HEK293 (cell line): Measurements from ENCODE around the gene LIX1L.
A peak's percentile ranks its signal among the peaks of the same experiment; 100 is the strongest.

Source experiments
- KLF10 ChIP-seq: fragments of 450-650 bp; IDR thresholded peaks from 2 replicates; pipeline ENCODE4 v1.5.1; 2018; ENCODE audit warnings: missing biosample characterization, mild to moderate bottlenecking, missing genetic modification characterization
- KLF9 ChIP-seq: fragments of 450-650 bp; formaldehyde crosslinking; IDR thresholded peaks from 2 replicates; pipeline ENCODE4 v1.5.1; 2016; ENCODE audit warnings: missing biosample characterization, missing genetic modification characterization, low read depth
- MEIS1 ChIP-seq: sonication (generic); formaldehyde crosslinking; IDR thresholded peaks from 2 replicates; pipeline ENCODE4 v1.8.1; 2022; ENCODE audit warnings: missing genetic modification reagents, mild to moderate bottlenecking, borderline replicate concordance
- MZF1 ChIP-seq: fragments of 450-650 bp; formaldehyde crosslinking; IDR thresholded peaks from 2 replicates; pipeline ENCODE4 v1.5.1; 2017; ENCODE audit warnings: missing biosample characterization, missing genetic modification characterization, borderline replicate concordance
- OSR2 ChIP-seq: fragments of 450-650 bp; formaldehyde crosslinking; IDR thresholded peaks from 2 replicates; pipeline ENCODE4 v1.5.1; 2016; ENCODE audit warnings: missing biosample characterization, missing genetic modification characterization
- SALL2 ChIP-seq: fragments of 450-650 bp; formaldehyde crosslinking; IDR thresholded peaks from 2 replicates; pipeline ENCODE4 v1.5.0; 2017; ENCODE audit warnings: missing biosample characterization, mild to moderate bottlenecking, missing genetic modification characterization, borderline replicate concordance
- SCRT2 ChIP-seq: fragments of 450-650 bp; formaldehyde crosslinking; IDR thresholded peaks from 2 replicates; pipeline ENCODE4 v1.5.1; 2016; ENCODE audit warnings: missing biosample characterization, missing genetic modification characterization
- SP2 ChIP-seq: fragments of 450-650 bp; formaldehyde crosslinking; IDR thresholded peaks from 2 replicates; pipeline ENCODE4 v1.5.1; 2016; ENCODE audit warnings: missing biosample characterization, missing genetic modification characterization
- ZFP69B ChIP-seq: fragments of 450-650 bp; formaldehyde crosslinking; IDR thresholded peaks from 2 replicates; pipeline ENCODE4 v1.5.1; 2016; ENCODE audit warnings: missing biosample characterization, missing genetic modification characterization
- ZNF114 ChIP-seq: fragments of 450-650 bp; formaldehyde crosslinking; IDR thresholded peaks from 2 replicates; pipeline ENCODE4 v1.5.0; 2017; ENCODE audit warnings: missing biosample characterization, missing genetic modification characterization
- ZNF138 ChIP-seq: fragments of 450-650 bp; formaldehyde crosslinking; IDR thresholded peaks from 2 replicates; pipeline ENCODE4 v1.5.1; 2016; ENCODE audit warnings: missing biosample characterization, missing genetic modification characterization, borderline replicate concordance
- ZNF311 ChIP-seq: fragments of 450-650 bp; formaldehyde crosslinking; IDR thresholded peaks from 2 replicates; pipeline ENCODE4 v1.5.1; 2017; ENCODE audit warnings: missing biosample characterization, missing genetic modification characterization, borderline replicate concordance
- ZNF433 ChIP-seq: fragments of 450-650 bp; formaldehyde crosslinking; IDR thresholded peaks from 2 replicates; pipeline ENCODE4 v1.5.1; 2016; ENCODE audit warnings: missing biosample characterization, missing genetic modification characterization, low read depth
- ZNF600 ChIP-seq: fragments of 450-650 bp; formaldehyde crosslinking; IDR thresholded peaks from 2 replicates; pipeline ENCODE4 v1.5.1; 2016; ENCODE audit warnings: missing biosample characterization, missing genetic modification characterization
- ZNF701 ChIP-seq: fragments of 450-650 bp; formaldehyde crosslinking; IDR thresholded peaks from 2 replicates; pipeline ENCODE4 v1.5.1; 2016; ENCODE audit warnings: missing biosample characterization, missing genetic modification characterization
- ZNF76 ChIP-seq: fragments of 450-650 bp; formaldehyde crosslinking; IDR thresholded peaks from 2 replicates; pipeline ENCODE4; 2016; ENCODE audit warnings: low read depth, missing biosample characterization, missing genetic modification characterization, borderline replicate concordance
- ZNF830 ChIP-seq: fragments of 450-650 bp; IDR thresholded peaks from 2 replicates; pipeline ENCODE4 v1.5.0; 2018; ENCODE audit warnings: missing biosample characterization, missing genetic modification characterization, low read depth, mild to moderate bottlenecking, moderate library complexity
- TF ChIP-seq, protein P1 (sequence below): fragments of 450-650 bp; IDR thresholded peaks from 2 replicates; pipeline ENCODE4 v1.5.1; 2018; ENCODE audit warnings: missing biosample characterization, mild to moderate bottlenecking, missing genetic modification characterization
- TF ChIP-seq, protein P2 (sequence below): fragments of 450-650 bp; formaldehyde crosslinking; IDR thresholded peaks from 2 replicates; pipeline ENCODE4 v1.5.1; 2016; ENCODE audit warnings: missing biosample characterization, missing genetic modification characterization
- TF ChIP-seq, protein P3 (sequence below): fragments of 450-650 bp; formaldehyde crosslinking; IDR thresholded peaks from 2 replicates; pipeline ENCODE4 v1.5.1; 2017; ENCODE audit warnings: missing biosample characterization, missing genetic modification characterization
- TF ChIP-seq, protein P4 (sequence below): fragments of 450-650 bp; formaldehyde crosslinking; IDR thresholded peaks from 2 replicates; pipeline ENCODE4 v1.5.1; 2016; ENCODE audit warnings: missing biosample characterization, missing genetic modification characterization
- TF ChIP-seq, protein P5 (sequence below): fragments of 450-650 bp; formaldehyde crosslinking; IDR thresholded peaks from 2 replicates; pipeline ENCODE4 v1.5.1; 2017; ENCODE audit warnings: missing biosample characterization, missing genetic modification characterization
- TF ChIP-seq, protein P6 (sequence below): fragments of 450-650 bp; formaldehyde crosslinking; IDR thresholded peaks from 2 replicates; pipeline ENCODE4 v1.5.1; 2016; ENCODE audit warnings: missing biosample characterization, missing genetic modification characterization, borderline replicate concordance
- TF ChIP-seq, protein P7 (sequence below): sonication (generic); formaldehyde crosslinking; IDR thresholded peaks from 2 replicates; pipeline ENCODE4 v1.8.1; 2022; ENCODE audit warnings: mild to moderate bottlenecking, moderate library complexity, missing genetic modification reagents

The LIX1L gene

DNA sequence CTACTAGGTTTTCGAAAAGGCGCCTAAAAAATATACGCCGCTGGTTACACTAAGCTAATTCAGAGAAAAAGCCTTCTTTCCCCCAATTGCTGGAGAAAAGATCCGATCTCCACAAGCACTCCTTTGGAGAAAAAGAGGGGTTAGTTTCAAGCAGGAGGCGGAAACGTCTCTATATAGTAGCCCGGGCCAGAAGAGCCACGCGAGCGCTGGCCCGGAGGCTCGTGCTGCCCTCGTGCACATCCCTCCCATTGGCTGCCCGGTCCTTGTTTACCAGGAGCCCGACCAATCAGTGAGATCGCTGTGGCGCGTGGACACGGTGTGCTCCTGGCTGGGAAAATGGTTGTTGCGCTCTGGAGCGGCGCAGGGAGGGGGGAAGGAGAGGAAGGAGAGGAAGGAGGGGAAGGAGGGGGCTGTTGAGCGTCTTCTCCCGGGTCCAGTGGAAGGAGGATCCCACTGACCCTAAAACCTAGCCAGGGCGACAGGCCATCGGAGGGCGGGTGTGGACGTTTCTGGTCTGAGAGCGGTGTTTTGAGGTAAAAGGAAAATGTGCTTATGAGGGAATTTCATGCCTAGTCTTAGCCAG lies 38.7 kb upstream of the LIX1L start, which contains the start of gene TXNIP (continued):
- TF ChIP-seq, protein P1, sequence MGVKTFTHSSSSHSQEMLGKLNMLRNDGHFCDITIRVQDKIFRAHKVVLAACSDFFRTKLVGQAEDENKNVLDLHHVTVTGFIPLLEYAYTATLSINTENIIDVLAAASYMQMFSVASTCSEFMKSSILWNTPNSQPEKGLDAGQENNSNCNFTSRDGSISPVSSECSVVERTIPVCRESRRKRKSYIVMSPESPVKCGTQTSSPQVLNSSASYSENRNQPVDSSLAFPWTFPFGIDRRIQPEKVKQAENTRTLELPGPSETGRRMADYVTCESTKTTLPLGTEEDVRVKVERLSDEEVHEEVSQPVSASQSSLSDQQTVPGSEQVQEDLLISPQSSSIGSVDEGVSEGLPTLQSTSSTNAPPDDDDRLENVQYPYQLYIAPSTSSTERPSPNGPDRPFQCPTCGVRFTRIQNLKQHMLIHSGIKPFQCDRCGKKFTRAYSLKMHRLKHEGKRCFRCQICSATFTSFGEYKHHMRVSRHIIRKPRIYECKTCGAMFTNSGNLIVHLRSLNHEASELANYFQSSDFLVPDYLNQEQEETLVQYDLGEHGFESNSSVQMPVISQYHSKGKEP (tag by site-specific recombination) = 0 out of 2 replicates have a peak, but pooled peaks have one; percentile 24
- TF ChIP-seq, protein P2, sequence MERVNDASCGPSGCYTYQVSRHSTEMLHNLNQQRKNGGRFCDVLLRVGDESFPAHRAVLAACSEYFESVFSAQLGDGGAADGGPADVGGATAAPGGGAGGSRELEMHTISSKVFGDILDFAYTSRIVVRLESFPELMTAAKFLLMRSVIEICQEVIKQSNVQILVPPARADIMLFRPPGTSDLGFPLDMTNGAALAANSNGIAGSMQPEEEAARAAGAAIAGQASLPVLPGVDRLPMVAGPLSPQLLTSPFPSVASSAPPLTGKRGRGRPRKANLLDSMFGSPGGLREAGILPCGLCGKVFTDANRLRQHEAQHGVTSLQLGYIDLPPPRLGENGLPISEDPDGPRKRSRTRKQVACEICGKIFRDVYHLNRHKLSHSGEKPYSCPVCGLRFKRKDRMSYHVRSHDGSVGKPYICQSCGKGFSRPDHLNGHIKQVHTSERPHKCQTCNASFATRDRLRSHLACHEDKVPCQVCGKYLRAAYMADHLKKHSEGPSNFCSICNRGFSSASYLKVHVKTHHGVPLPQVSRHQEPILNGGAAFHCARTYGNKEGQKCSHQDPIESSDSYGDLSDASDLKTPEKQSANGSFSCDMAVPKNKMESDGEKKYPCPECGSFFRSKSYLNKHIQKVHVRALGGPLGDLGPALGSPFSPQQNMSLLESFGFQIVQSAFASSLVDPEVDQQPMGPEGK = peak; percentile 95
- TF ChIP-seq MZF1 (tag by site-specific recombination) (no peak), ZNF600 (tag by site-specific recombination) (peak; percentile 98), ZNF433 (no peak), KLF9 (tag by site-specific recombination) (no peak), ZNF311 (tag by site-specific recombination) (no peak), KLF10 (peak; percentile 49; the same call in 1 of the 2 replicates), SP2 (tag by site-specific recombination) (peak; percentile 90), ZNF830 (tag by site-specific recombination) (no peak), ZFP69B (tag by site-specific recombination) (0 out of 2 replicates have a peak, but pooled peaks have one; percentile 24), MEIS1 (no peak), ZNF701 (no peak), ZNF76 (no peak), OSR2 (tag by site-specific recombination) (peak; percentile 71), SALL2 (no peak), ZNF138 (tag by site-specific recombination) (no peak), SCRT2 (tag by site-specific recombination) (peak; percentile 98), ZNF114 (no peak)
- TF ChIP-seq, protein P3, sequence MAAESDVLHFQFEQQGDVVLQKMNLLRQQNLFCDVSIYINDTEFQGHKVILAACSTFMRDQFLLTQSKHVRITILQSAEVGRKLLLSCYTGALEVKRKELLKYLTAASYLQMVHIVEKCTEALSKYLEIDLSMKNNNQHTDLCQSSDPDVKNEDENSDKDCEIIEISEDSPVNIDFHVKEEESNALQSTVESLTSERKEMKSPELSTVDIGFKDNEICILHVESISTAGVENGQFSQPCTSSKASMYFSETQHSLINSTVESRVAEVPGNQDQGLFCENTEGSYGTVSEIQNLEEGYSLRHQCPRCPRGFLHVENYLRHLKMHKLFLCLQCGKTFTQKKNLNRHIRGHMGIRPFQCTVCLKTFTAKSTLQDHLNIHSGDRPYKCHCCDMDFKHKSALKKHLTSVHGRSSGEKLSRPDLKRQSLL (tag by site-specific recombination) = peak; percentile 49
- TF ChIP-seq, protein P4, sequence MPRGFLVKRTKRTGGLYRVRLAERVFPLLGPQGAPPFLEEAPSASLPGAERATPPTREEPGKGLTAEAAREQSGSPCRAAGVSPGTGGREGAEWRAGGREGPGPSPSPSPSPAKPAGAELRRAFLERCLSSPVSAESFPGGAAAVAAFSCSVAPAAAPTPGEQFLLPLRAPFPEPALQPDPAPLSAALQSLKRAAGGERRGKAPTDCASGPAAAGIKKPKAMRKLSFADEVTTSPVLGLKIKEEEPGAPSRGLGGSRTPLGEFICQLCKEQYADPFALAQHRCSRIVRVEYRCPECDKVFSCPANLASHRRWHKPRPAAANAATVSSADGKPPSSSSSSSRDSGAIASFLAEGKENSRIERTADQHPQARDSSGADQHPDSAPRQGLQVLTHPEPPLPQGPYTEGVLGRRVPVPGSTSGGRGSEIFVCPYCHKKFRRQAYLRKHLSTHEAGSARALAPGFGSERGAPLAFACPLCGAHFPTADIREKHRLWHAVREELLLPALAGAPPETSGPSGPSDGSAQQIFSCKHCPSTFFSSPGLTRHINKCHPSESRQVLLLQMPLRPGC (tag by site-specific recombination) = peak; percentile 56; the same call in 1 of the 2 replicates
- TF ChIP-seq, protein P5, sequence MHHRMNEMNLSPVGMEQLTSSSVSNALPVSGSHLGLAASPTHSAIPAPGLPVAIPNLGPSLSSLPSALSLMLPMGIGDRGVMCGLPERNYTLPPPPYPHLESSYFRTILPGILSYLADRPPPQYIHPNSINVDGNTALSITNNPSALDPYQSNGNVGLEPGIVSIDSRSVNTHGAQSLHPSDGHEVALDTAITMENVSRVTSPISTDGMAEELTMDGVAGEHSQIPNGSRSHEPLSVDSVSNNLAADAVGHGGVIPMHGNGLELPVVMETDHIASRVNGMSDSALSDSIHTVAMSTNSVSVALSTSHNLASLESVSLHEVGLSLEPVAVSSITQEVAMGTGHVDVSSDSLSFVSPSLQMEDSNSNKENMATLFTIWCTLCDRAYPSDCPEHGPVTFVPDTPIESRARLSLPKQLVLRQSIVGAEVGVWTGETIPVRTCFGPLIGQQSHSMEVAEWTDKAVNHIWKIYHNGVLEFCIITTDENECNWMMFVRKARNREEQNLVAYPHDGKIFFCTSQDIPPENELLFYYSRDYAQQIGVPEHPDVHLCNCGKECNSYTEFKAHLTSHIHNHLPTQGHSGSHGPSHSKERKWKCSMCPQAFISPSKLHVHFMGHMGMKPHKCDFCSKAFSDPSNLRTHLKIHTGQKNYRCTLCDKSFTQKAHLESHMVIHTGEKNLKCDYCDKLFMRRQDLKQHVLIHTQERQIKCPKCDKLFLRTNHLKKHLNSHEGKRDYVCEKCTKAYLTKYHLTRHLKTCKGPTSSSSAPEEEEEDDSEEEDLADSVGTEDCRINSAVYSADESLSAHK = no peak; the same call in 1 of the 2 replicates
- TF ChIP-seq, protein P6, sequence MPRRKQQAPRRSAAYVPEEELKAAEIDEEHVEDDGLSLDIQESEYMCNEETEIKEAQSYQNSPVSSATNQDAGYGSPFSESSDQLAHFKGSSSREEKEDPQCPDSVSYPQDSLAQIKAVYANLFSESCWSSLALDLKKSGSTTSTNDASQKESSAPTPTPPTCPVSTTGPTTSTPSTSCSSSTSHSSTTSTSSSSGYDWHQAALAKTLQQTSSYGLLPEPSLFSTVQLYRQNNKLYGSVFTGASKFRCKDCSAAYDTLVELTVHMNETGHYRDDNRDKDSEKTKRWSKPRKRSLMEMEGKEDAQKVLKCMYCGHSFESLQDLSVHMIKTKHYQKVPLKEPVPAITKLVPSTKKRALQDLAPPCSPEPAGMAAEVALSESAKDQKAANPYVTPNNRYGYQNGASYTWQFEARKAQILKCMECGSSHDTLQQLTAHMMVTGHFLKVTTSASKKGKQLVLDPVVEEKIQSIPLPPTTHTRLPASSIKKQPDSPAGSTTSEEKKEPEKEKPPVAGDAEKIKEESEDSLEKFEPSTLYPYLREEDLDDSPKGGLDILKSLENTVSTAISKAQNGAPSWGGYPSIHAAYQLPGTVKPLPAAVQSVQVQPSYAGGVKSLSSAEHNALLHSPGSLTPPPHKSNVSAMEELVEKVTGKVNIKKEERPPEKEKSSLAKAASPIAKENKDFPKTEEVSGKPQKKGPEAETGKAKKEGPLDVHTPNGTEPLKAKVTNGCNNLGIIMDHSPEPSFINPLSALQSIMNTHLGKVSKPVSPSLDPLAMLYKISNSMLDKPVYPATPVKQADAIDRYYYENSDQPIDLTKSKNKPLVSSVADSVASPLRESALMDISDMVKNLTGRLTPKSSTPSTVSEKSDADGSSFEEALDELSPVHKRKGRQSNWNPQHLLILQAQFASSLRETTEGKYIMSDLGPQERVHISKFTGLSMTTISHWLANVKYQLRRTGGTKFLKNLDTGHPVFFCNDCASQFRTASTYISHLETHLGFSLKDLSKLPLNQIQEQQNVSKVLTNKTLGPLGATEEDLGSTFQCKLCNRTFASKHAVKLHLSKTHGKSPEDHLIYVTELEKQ = no peak
- TF ChIP-seq, protein P7, sequence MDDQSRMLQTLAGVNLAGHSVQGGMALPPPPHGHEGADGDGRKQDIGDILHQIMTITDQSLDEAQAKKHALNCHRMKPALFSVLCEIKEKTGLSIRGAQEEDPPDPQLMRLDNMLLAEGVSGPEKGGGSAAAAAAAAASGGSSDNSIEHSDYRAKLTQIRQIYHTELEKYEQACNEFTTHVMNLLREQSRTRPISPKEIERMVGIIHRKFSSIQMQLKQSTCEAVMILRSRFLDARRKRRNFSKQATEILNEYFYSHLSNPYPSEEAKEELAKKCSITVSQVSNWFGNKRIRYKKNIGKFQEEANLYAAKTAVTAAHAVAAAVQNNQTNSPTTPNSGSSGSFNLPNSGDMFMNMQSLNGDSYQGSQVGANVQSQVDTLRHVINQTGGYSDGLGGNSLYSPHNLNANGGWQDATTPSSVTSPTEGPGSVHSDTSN (CRISPR knock-in tag) = no peak; the same call in 1 of the 2 replicates
